ENCODE measurements around the gene HEATR5B. TPM values are rescaled to one million over a fixed set of nuclear protein-coding genes. Genes with fewer than 3 reads are reported as not detected.

HEATR5B gene
- total and polyA plus RNA-seq, 9 of the 15 experiments (the other 6 are each of a cell fraction or from before 2014, with no cell fraction given), result 4.2 to 21.7 (median 12.2) TPM

DNA sequence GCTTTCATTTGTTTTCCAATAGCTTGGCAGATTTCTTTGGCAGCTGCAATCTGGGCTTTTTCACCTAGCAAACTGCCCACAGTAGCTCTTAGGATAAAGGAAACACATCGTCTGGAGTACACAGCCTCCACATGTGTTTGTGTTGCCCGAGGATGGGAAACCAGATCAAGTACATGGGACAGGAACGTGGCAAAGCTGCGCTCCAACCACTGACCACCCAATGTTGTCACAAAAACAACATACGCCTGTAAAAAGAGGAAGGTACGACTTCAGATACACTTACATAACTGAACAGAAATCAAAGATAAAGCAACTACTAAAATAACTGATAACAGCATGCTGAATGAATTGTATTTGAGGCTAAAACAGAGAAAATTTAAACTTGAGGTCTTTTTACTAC is 15.5 kb downstream of the HEATR5B start (continued):
- TF ChIP-seq TCFL5 (CRISPR knock-in tag; conservative IDR thresholded peaks at IDR 0.05), result no peak
- no peak for TF ChIP-seq MBD2 (IDR thresholded peaks at IDR 0.05; ENCODE audit: borderline replicate concordance, low read depth)
- no peak for TF ChIP-seq TARDBP (IDR thresholded peaks at IDR 0.05)
- TF ChIP-seq HDAC2 (IDR thresholded peaks at IDR 0.05), result no peak
- TF ChIP-seq L3MBTL2 (IDR thresholded peaks at IDR 0.05), result no peak
- no peak for TF ChIP-seq HNRNPK (IDR thresholded peaks at IDR 0.05; ENCODE audit: low read depth, low read length, poor library complexity, severe bottlenecking)
- no peak for TF ChIP-seq CREM (IDR thresholded peaks at IDR 0.05; ENCODE audit: low read depth)
- TF ChIP-seq GATAD2B (IDR thresholded peaks at IDR 0.05; ENCODE audit: borderline replicate concordance), result no peak
- TF ChIP-seq FOXK2 (conservative IDR thresholded peaks at IDR 0.05 in 1 of 2, IDR thresholded peaks at IDR 0.05 in 1 of 2; ENCODE audit: low read depth in 2 of 2), result no peak
- no peak for TF ChIP-seq ZC3H4 (CRISPR knock-in tag; IDR thresholded peaks at IDR 0.05; ENCODE audit: borderline replicate concordance)
- no peak for TF ChIP-seq ZNF785 (CRISPR knock-in tag; IDR thresholded peaks at IDR 0.05)

DNA sequence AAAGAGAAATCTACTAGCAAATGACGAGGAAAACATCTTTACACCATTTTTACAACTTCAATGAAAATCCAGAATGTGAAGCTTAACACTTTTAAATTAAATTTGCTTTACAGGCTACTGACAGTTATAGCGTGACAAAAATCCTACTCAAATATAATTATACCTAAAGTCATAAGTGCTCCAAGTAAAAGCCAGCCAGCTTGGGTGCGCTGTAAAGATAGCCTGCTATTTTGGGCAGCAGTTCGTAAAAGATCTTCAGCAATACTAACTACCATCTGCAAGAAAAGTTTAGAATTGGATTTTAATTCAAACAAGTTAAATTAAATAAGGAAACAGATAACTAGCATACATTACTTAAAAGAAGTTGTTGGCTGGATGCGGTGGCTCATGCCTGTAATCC is 22.4 kb downstream of the HEATR5B start:
- BruUV-seq (replicated peaks), result no TSS peak
- WGBS (ENCODE audit: insufficient coverage, low coverage, missing lambda C conversion rate), result 82% methylated on average over 5 of the region's 5 CpGs
- in situ Hi-C loops (cut with MboI), result no loop called here
- no peak for DNase-seq (ENCODE audit: extremely low read depth in 1 of 4, low spot score in 3 of 4)
- Histone ChIP-seq H3K4me3 (no peak overlapping the region), H3K9me3 (replicated peaks; ENCODE audit: control insufficient read depth, insufficient read depth, low read depth, low read length) (no peaks in the 10 kb centered on the region), H3K27me3 (ENCODE audit: control insufficient read depth in 2 of 2, insufficient read depth in 2 of 2, low read length in 2 of 2) (no peaks in the 10 kb centered on the region), H3K9ac (ENCODE audit: insufficient read depth in 1 of 2, low read depth in 2 of 2, low read length in 2 of 2) (no peak overlapping the region), H3K79me2 (ENCODE audit: control insufficient read depth, insufficient read depth, low read length) (no peaks in the 10 kb centered on the region), H3K36me3 (ENCODE audit: control insufficient read depth, insufficient read depth, low read length) (peaks cover 48% of the 10 kb centered on the region), H3K4me1 (replicated peaks in 1 of 2; ENCODE audit: control insufficient read depth in 2 of 2, insufficient read depth in 2 of 2, low read length in 2 of 2) (no peaks in the 10 kb centered on the region), H3K27ac (ENCODE audit: extremely low read depth, low read depth, low read length) (no peak overlapping the region), H3K4me2 (ENCODE audit: insufficient read depth, low read length) (no peak overlapping the region), H3K9me1 (ENCODE audit: control insufficient read depth, insufficient read depth, low read length) (no peaks in the 10 kb centered on the region), H2AFZ (ENCODE audit: low read depth, low read length) (no peak overlapping the region), H4K20me1 (replicated peaks; ENCODE audit: control insufficient read depth, insufficient read depth, low read length) (no peaks in the 10 kb centered on the region)
- ATAC-seq, result no peak
- CTCF ChIA-PET (ENCODE audit: low intra/inter-chr PET ratio), result no interaction called here
- POLR2A ChIA-PET, result no interaction called here
- intact Hi-C loops (cut with micrococcal nuclease), result no loop called here
- no peak for FAIRE-seq
- TF ChIP-seq ZNF197 (CRISPR knock-in tag; IDR thresholded peaks at IDR 0.05; ENCODE audit: low read depth), result no peak
- no peak for TF ChIP-seq COPS2 (conservative IDR thresholded peaks at IDR 0.05)
- TF ChIP-seq, protein P1, sequence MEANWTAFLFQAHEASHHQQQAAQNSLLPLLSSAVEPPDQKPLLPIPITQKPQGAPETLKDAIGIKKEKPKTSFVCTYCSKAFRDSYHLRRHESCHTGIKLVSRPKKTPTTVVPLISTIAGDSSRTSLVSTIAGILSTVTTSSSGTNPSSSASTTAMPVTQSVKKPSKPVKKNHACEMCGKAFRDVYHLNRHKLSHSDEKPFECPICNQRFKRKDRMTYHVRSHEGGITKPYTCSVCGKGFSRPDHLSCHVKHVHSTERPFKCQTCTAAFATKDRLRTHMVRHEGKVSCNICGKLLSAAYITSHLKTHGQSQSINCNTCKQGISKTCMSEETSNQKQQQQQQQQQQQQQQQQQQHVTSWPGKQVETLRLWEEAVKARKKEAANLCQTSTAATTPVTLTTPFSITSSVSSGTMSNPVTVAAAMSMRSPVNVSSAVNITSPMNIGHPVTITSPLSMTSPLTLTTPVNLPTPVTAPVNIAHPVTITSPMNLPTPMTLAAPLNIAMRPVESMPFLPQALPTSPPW (CRISPR knock-in tag; IDR thresholded peaks at IDR 0.05), result no peak
- no peak for TF ChIP-seq FOXM1 (IDR thresholded peaks at IDR 0.05; ENCODE audit: low read depth)
- TF ChIP-seq FOXM1 (CRISPR knock-in tag; IDR thresholded peaks at IDR 0.05; ENCODE audit: low read depth), result no peak
- no peak for TF ChIP-seq NR3C1 (CRISPR knock-in tag; IDR thresholded peaks at IDR 0.05)
- no peak for TF ChIP-seq RHOXF2B (CRISPR knock-in tag; conservative IDR thresholded peaks at IDR 0.05)
- TF ChIP-seq, protein P2, sequence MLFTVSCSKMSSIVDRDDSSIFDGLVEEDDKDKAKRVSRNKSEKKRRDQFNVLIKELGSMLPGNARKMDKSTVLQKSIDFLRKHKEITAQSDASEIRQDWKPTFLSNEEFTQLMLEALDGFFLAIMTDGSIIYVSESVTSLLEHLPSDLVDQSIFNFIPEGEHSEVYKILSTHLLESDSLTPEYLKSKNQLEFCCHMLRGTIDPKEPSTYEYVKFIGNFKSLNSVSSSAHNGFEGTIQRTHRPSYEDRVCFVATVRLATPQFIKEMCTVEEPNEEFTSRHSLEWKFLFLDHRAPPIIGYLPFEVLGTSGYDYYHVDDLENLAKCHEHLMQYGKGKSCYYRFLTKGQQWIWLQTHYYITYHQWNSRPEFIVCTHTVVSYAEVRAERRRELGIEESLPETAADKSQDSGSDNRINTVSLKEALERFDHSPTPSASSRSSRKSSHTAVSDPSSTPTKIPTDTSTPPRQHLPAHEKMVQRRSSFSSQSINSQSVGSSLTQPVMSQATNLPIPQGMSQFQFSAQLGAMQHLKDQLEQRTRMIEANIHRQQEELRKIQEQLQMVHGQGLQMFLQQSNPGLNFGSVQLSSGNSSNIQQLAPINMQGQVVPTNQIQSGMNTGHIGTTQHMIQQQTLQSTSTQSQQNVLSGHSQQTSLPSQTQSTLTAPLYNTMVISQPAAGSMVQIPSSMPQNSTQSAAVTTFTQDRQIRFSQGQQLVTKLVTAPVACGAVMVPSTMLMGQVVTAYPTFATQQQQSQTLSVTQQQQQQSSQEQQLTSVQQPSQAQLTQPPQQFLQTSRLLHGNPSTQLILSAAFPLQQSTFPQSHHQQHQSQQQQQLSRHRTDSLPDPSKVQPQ (CRISPR knock-in tag; IDR thresholded peaks at IDR 0.05; ENCODE audit: borderline replicate concordance), result no peak
- no peak for TF ChIP-seq ZNF217 (CRISPR knock-in tag; IDR thresholded peaks at IDR 0.05)
- TF ChIP-seq, protein P3, sequence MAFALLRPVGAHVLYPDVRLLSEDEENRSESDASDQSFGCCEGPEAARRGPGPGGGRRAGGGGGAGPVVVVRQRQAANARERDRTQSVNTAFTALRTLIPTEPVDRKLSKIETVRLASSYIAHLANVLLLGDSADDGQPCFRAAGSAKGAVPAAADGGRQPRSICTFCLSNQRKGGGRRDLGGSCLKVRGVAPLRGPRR (CRISPR knock-in tag; IDR thresholded peaks at IDR 0.05), result no peak
- no peak for TF ChIP-seq IFI16 (CRISPR knock-in tag; IDR thresholded peaks at IDR 0.05)
